Suppressor macrophage treated with lipopolysaccharide for 1 hour (primary cell): ENCODE results near the gene RIBC2.
"Not testable (repeated sequence)": the region's sequence is repeated elsewhere in the genome, so short reads cannot be mapped to it uniquely, and the experiment has no call there.

Experiments used
- DNase-seq, 3 donors: peaks; one replicate each; pipeline ENCODE4 v3.0.0-alpha.2; 2020 to 2022

RIBC2 gene

DNA sequence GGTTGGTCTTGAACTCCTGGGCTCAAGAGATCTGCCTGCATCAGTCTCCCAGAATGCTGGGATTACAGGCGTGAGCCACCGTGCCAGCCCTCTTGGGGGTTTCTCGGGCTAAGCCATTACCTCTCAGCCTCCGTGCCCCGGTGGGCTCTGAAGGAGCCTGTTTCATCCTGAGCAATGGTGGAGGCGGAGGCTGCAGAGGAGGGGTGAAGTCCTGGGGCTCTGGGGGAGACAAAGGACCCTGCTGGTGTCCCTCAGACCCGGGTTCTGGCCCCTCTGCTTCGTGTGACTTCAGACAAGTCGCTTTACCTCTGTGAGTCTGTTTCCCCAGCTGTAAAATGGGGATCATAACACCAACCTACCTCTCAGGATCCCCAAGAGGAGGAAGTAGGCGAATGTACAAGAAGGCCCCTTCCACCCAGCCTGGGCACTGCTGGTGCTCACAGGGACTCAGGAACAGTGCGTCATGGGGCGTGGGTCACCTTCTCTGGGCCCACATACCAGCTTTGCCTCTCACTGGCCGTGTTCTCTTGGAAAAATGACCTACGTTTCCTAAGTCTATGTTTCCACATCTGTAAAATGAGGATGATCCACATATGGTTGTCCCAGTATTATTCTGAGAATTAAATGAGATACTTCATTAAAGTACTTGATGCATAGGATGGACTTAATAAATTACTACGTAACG, 36.8 kb downstream of the RIBC2 start:
- DNase-seq: no peak

DNA sequence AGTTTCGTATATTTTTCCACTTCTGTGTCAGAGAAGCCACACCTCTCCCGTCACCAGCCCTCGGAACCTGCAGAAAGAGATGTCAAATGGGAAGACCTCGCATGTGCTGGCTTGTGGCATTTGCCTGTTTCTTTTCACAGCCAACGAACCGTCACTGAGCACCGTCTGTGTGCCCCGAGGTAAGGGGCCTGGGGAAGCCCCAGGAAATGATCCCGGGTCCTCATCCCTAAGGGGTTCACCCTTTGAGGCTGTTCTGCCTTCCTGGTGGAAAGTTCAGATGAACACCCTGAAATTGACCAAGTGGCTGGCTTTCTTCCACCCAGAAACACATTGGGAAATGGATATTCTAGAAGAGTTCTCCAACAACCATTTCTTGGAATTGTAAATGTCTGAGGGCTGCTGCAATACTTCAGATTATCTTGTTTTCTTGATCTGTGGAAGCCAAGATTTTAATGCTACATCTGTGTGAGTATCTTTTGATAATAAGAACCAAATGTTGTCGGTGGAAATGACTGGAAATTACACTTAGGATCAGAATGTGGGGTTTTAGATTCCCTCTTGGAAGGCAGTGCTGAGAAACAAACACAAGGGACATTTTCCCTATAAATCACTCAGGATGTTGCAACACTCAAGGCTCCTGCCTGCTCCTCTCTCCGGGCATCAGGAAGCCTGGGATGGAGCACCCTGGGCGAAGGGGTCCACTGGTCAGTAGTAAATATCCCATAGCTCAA, 37.6 kb downstream of the RIBC2 start:
- no peak for DNase-seq

DNA sequence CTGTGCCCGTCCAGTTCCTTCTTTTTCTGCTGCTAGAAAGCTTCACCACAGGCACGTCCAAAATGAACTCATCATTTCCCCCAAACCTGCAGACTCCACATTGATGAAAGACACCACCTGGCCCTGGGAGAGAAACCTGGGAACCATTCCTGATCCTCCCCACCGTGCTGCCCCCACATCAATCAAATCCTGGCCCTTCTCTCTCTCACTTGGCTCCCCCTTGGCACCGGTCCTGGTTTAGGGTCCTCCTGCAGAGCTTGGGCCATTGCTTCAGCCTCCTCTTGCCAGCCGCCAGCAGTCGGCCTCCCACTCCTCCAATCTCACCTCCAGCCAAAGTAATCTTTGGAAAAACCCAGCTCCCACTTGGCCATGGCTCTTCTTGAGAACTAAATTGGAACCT, 38.5 kb downstream of the RIBC2 start:
- no peak for DNase-seq

- DNase-seq: no peak
Measured at GRCh38 chr22:45452565-45453379, 39.3 kb downstream of the RIBC2 start.

GRCh38 chr22:45453764-45454163, 40.3 kb downstream of the RIBC2 start:
- DNase-seq: no peak

- no peak for DNase-seq
Measured at GRCh38 chr22:45454275-45454674, 40.8 kb downstream of the RIBC2 start.

DNA sequence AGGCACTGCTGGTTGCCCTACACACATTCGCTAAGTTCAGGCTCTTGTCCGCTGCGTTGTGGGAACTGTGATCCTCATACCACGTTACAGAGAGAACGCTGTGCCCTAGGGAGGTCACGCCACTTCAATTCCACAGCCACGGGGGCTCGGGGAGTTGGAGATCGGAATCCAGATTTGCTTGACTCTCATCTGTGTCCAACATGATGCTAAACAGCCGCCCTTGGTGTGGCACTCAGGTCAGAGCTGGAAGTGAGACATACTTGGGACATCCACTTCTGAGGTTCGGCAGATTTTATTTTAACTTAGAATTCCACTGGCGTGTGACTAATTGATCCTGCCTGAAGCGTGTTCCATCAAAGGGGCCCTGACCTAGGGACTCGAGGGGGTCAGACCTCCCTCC, 41.7 kb downstream of the RIBC2 start:
- no peak for DNase-seq

DNA sequence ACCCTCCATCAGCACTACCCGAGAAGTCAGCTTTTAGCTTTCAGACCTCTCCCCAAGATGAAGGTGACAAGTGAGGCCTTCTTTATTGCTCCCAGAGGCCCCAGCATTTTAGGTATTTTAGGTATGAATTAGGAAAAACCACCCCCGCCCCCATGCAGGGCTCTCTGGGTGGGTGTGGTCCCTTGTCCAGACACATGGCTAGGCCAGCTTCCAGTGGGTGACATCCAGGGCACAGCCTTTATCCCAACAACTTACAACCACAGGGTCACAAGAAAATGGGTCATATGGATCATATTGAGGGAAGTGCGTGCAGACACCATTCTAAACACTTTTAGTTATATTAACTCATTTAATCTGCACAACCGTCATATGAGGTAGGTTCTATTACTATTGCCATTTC, 42.1 kb downstream of the RIBC2 start:
- DNase-seq: no peak

- DNase-seq: no peak
Measured at GRCh38 chr22:45456811-45457210, 43.3 kb downstream of the RIBC2 start.

- no peak for DNase-seq
Measured at GRCh38 chr22:45458532-45458931, 45.0 kb downstream of the RIBC2 start.

DNA sequence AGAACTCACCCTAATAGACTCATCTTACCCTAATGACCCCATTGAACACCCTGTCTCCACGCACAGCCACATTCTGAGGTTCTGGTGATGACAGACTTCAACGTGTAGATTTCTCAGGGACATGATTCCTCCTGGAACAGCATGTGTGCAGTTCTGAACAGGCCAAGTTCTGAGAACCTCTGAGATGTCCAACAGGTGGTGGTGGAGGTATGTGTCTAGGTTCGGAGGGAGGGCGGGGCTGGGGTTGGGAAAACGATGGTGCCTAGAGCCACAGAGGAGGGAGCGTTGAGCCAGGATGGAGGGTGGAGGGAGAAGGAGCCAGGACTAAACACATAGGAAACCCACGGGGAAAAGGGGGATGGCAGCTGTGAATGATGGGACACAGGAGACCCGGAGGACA, 45.7 kb downstream of the RIBC2 start:
- DNase-seq: no peak

- no peak for DNase-seq
Measured at GRCh38 chr22:45460288-45461109, 47.0 kb downstream of the RIBC2 start.

- DNase-seq: peak in 1 of 3 donors; percentile 14
Measured at GRCh38 chr22:45462034-45462655, 48.7 kb downstream of the RIBC2 start.

- not testable (repeated sequence) for DNase-seq
Measured at GRCh38 chr22:45463691-45464090, 50.2 kb downstream of the RIBC2 start.

DNA sequence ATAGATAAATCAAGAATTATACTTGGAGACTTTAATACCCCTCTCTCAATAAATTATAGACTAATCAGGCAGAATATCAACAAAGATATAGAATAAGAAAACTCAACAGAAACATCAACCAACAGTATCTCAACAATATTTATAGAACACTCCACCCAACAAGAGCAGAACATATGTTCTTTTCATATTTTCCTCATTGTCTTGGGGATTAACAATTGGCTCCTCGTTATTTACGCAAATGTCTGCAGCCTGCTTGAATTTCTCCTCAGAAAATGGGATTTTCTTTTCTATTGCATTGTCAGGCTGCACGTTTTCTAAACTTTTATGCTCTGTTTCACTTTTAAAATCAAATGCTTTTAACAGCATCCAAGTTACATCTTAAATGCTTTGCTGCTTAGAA, 52.1 kb downstream of the RIBC2 start:
- no peak for DNase-seq

GRCh38 chr22:45468872-45469271, 55.4 kb downstream of the RIBC2 start:
- DNase-seq: peak in 1 of 3 donors; percentile 9

DNA sequence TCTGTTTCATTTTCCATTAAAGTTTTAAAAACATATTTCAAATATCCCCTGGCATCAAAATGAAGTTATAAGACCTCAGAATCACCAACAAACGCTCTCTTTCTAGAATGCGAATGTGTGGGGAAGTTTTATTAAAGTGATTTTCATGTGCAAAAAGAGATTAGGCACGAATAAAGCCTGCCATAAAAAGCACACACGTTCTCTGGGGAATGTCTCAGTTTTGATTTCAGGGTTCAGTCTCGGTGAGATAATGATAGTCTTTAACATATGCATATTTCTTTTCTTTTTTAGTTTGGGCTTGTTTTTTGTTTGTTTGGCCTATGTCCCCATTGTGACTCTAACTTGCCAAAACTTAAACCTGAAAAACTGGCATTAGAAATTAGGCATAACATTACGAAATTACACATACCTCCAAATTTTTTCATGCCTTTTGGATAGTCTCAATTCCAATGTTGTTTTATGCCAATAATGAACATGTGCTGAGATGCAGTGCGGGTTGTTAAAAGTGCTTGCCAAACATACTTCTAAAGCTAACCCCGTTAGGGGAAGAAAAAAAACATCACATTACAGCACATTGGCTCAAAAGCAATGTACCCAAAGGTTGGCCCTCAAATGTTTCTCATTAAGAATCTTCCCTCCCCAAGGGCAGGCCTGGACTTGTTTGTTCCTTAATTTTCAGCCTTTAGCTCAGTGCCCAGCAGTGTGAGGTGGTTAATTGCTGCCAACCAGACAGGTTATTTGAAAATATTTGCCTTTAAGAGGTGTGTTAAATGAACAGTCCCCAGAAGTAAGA, 56.0 kb downstream of the RIBC2 start:
- no peak for DNase-seq

- no peak for DNase-seq
Measured at GRCh38 chr22:45470871-45471270, 57.4 kb downstream of the RIBC2 start.

DNA sequence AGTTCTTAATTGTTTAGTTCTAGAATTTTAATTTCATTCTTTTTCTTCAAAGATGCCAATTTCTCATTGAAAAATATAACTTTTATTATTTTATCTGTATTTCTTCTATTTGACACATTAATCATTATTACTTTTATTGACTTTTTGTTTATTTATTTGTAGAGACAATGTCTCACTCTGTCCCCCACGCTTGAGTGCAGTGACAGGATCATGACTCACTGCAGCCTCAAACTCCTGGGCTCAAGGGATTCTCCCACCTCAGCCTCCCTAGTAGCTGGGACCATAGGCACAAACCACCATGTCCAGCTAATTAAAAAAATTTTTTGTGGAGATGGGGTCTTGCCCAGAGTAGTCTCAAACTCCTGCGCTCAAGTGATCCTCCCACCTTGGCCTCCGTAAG, 58.9 kb downstream of the RIBC2 start:
- peak in 1 of 3 donors; percentile 4 for DNase-seq

- DNase-seq: no peak
Measured at GRCh38 chr22:45473626-45474237, 60.2 kb downstream of the RIBC2 start.
